Fibroblast of peridontal ligament (primary cell): ENCODE results near the gene HECW1.
A peak's percentile ranks its signal among the peaks of the same experiment; 100 is the strongest.

Experiments used
- DNase-seq: peaks from one replicate; pipeline ENCODE4 v3.0.0-alpha.2; 2010; ENCODE audit errors: extremely low read depth

Gene HECW1

DNA sequence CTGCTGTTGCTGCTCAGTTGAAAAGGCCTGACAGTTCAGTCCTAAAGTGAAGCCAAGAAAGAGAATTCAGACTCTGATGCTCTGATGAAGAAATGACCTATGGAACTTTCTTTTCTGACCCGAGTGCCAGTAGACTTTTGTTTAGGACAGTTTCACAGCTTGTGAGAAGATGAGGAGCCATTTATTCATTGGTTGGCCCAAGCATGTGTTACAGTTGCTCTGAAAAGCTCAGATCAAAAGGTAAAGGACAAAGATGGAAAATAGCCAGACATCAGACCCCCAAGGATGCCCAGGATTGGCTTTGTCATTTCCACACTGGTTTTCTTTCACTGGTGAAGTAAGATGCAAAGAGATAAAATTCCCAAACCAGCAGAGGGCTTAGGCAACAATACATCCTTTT lies 321.2 kb downstream of the HECW1 start:
- DNase-seq: no peak

DNA sequence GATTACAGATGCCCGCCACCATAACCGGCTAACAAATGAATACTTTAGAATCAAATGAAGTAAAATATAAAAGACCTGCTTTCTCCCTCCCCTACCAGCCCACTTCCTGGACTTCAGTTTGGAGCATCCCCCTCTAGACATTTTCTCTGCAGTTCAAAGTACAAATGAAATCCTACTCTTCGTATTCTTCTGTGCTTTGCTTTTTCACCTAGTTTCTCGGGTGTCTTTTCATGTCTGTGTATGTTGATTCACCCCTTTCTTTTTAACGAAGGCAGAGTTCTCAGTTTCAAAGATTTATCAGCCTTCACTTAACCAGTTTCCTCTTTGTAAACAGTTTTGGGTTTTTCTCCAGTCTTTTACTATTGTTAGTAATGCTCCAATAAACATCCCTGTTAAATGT lies 324.6 kb downstream of the HECW1 start:
- no peak for DNase-seq

DNA sequence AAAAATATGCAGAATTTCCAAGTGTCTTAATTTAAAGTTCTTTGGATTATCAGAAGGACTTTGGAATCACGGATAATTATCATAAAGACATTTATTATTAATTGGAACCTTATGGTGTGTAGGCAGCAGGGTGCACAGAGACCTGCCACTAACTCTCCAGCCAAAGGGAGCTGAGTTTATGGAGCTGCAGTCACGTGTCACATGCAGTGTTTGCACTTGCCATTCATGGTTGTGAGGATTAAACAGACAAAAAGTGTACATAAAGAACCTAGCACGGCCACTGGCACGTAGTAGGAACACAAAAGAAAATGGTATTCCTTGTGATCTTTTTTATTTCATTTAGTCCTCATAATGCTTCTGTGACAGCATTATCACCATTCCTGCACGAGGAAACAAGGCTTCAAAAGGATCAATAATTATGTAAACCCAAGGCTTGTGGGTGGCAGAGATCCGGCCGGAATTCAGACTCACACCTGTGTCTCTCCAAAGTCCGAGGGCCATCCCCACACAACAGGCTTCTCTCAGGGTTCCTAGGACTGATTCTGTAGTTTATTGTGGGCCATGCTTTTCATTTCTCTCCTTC lies 326.5 kb downstream of the HECW1 start:
- no peak for DNase-seq

DNA sequence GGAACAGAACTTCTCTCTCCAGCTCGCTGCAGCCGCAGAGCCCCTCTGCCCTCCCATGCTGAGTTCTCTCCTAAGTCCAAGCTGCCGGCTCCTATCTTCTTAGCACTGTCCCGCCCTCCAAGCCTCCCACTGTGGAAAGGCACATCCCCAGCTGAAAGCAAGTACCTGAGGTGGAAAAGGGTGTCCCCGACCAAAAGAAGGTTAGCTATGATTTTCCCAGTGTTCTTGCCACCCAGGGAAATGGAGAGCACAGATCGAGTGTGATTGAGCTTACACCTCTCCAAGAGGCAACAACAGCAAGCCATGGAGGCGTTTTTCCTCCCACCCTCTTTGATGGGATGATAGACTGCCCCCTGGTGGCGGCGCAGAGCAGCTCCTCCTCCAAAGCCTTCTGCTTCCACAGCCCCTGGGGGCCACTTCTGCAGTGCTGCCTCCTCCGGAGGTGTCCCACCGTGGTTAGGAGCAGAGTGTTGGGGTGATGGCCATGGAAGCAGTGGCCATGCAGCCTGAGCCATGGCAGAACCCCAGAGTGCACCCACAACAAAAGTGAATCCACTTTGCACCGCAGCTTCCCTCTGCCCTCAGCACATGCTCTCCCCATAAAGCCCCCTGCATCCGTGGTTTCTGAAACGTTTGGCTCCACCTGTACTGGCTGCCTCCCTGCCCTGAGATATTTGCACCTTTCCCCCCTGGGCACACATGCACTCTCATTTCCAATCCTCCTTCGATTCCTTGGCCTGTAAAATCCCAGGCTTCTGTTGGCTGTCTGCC lies 327.4 kb downstream of the HECW1 start:
- peak; percentile 29 for DNase-seq

DNA sequence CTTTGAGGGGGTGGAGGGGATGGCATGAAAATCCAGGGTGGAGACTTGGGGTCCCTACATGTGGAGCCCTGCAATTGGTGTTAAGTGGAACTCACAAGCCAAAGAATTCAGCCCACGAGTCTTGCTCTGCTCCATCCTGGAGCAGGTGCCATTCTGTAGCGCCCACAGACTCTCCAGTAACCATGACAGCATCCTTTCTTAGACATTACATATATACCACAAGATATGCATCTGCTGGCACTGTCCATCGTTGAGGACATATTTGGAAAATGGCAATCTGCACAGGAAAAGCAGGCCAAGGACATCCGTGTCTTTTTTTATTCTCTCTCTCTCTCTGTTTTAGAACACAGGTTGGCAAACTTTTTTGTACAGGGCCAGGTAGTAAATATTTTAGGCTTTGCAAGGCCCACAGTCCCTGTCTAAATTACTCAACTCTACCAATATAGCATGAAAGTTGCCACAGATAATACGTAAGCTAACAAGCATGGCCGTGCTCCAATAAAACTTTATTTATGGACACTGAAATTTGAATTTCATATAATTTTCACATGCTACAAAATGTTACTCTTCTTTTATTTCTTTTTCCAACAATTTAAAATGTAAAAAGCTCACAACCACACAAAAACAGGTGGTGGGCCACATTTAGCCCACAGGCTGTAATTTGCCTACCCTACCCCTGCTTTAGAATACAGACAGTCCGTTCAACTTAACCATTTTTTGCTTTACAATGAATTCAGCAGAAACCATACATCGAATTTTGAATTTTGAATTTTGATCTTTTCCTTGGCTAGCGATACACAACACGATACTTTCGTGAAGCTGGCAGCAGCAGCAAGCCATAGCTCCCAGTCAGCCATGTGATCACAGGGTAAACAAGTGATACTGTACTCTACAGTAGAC lies 329.0 kb downstream of the HECW1 start:
- DNase-seq: no peak

DNA sequence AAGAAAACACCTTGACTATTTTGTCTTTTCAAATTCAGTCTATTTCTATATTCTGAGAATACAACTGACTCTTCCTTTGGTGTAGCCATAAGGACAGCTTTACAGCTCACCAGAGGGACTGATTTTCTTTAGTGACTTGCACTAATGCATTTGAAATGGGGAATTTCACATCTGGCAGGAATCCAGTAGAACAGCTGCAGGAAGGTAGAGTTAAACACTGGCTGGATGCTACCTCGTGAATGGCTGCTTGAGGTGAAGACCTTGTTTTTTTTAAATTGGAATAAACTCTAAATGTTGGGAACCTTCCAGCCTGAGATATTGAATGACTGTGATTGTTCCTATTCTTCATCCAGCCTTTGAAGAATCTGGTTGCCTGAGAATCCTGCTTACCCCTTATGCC lies 330.9 kb downstream of the HECW1 start:
- no peak for DNase-seq

DNA sequence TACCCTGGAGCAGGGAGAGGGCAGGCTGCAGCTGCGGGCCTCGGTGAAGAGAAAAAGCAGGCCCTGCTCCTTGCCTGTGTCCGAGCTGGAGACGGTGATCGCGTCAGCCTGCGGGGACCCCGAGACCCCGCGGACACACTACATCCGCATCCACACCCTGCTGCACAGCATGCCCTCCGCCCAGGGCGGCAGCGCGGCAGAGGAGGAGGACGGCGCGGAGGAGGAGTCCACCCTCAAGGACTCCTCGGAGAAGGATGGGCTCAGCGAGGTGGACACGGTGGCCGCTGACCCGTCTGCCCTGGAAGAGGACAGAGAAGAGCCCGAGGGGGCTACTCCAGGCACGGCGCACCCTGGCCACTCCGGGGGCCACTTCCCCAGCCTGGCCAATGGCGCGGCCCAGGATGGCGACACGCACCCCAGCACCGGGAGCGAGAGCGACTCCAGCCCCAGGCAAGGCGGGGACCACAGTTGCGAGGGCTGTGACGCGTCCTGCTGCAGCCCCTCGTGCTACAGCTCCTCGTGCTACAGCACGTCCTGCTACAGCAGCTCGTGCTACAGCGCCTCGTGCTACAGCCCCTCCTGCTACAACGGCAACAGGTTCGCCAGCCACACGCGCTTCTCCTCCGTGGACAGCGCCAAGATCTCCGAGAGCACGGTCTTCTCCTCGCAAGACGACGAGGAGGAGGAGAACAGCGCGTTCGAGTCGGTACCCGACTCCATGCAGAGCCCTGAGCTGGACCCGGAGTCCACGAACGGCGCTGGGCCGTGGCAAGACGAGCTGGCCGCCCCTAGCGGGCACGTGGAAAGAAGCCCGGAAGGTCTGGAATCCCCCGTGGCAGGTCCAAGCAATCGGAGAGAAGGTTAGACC lies 332.5 kb downstream of the HECW1 start:
- no peak for DNase-seq

DNA sequence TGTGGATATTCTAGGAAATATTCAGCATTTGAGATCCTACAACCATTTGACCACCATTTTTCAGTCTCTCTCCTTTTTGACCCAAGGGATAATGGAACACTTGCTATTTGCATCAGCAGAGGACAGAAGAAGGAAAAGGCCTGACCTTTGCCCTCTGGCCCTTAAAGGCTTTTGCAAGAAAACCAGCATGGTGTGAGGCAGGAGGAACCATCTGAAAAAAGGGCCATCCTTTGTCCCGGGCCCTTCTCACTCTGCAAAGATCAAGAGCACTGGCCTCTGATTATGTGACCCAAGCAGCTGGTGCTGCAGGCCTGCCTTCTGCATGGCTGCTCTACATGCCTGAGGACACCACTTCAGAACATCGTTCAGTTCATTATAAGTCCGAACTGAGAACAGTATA lies 337.1 kb downstream of the HECW1 start:
- DNase-seq: no peak

DNA sequence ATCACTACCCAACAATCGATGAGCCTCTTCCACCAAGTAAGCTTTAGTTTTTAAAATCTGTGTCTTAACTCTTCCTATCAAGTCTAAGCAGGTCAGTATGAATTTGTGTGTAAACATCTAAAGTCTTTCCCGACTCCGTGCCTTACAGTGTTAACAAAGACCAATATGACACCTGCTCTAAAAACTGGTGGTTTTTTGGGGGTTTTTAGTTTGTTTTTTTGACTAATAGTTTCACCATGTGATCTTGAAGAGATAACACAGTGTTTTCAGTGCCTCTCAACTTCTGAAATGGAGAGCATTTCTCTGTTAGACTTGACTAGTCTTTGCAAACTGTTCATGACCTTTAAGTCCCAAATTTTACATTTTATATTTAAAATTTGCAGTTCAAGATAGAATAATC lies 338.4 kb downstream of the HECW1 start:
- no peak for DNase-seq

DNA sequence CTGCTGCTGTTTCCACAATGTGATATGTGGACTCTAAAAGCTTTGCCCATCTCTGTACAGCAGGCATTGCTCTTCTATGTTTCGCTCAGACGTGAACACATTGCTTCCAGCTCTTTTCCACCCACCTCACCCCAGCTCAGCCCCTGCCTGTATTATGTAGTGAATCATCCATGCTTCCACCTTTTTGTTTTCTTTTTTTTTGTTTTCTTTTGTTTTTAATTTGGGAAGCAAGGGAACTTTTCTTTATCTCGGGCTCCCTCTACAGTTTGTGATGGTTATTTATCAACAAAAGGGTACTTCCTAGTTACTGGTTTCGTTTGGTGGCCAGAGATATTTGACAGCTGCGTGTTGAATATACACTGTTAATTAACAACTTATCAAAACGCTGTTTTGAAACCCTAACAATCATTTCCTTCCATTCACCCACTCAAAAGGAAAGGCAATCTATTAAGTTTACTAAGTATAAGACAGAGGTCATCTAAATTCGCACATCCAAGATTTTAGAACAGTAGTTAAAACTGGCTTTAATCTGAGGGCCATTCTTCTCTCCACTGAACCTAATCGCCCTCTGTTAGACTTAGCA lies 342.6 kb downstream of the HECW1 start:
- peak; percentile 67 for DNase-seq

DNA sequence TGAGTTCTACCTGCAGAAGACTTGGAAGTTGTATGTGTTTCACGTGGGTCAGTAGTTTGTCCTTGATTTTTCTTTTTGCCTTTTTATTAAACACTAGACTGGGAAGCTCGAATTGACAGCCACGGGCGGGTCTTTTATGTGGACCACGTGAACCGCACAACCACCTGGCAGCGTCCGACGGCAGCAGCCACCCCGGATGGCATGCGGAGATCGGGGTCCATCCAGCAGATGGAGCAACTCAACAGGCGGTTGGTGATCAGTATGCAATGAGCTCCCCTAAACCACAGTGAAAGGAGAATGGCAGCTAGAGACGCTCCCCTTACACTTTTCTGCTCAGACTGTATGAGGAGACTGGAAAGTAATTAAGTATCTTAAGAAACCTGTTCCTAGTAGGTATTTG lies 343.8 kb downstream of the HECW1 start:
- DNase-seq: no peak

DNA sequence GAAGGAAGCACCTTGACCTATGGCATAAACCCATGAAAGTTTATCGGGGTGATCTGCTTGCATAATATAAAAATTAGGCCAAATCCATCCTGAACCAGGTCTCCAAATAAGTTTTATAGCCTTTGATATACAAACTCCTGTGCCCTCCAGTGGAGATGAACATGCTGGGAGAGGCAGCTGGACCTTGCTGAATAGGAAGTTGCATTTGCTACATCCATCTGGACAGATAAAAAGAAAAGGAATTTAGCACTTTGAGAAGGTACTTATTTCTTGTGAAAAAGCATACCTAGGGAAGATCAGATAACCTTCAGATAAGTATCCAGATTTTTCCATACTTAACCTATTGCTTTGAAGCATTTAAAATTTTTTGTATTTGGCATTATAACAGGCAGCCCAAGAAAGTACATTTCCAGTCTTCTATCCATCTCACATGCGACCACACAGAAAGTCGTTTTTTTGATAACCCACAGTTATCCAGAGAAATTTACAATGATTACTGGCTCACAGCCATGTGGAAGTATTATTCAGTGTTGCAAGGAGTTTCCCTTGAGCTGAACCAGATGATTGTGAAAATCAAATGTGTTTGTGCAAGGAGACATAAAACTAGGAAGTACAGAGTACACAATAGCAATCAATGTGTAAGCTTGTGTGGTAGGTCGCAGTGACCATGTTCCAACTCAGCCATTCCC lies 346.0 kb downstream of the HECW1 start:
- DNase-seq: peak; percentile 30

DNA sequence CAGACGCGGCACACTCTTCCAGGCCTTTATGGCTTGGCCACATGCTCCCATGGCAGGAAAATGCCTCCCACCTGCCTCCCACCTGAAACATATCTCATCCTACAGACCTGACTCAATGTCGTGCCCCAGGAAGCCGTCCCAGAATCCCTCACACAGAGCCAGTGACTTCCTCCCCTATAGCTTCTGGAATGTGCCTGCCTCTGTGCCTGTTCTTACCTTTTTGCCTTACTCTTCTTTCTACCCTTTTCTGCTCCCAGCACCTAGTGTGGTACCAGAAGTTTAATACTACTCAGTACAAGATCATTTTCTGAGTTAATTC lies 346.5 kb downstream of the HECW1 start:
- no peak for DNase-seq

DNA sequence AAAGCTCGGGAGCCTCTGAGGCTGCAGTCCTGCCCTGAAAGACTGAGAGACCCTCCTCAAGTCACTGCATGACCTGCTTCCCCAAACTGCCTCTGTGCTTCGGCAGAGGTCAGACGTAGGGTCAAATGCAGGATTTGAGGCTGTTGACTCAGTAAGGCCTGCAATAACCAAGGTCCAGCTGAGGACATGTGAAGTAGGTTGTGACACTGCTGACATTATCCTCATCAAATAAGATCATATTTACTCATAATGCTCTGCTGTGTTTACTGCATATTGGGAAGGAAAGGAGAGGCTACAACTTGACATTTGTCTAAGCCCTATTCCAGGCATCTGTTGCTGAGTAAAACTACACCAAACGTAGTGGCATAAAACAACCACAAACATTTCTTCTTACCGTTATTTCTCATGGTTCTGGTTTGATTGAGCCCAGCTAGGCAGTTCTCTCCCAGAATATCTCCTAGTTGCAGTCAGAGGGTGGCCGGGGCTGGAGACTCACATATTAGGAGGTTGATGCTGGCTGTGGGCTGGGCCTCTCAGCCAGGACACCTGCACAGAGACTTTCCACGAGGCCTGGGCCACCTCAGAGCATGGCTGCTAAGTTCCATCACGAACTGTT lies 348.4 kb downstream of the HECW1 start:
- DNase-seq: no peak

DNA sequence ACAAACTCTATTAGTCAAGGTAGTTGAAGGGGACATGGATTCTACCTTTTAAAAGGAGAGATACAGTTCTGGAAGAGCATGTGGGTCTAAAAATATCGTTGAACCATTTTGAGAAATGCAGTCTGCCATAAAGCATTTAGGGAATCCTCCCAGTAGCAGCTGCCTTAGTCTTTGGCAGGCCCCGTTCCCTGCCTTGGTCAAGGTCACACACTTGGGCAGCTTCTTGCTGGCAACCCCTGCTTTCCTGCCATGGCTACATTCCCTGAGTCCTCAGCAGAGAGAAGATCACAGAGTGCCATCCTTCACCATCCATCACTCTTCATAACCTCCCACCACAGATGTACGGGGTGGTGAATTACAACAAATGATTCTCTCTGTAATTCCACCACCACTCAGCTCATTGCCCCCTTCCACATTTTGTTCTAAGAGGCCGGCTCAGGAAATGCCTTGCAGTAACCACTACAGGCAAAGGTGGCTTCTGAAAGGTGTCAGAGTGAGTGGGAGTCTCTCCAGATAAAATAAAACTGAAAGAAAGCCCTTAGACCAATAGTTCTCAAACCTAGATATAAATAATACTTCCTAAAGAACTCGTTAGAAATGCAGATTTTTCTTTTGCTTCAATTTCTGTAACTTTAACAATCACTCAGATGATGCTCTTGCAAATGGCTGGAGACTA lies 349.0 kb downstream of the HECW1 start:
- DNase-seq: no peak

DNA sequence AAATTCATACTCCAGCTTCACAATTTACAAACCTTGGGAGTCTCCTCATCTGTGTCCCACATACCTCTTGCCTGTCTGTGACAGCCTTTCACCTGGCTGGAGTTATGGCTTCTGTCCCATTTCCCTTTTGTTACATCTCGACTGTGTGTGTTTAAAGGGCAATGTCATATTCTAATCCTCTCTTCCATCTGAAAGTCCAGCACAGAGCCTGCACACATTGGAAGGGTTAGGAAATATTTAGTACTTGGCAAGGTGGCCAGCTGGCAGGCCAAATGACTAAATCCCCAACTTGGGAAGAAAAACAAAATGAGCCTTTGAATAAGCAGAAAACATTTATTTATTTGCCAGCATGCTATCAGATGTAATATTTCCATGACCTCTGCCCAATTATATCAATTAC lies 350.4 kb downstream of the HECW1 start:
- DNase-seq: peak; percentile 43

DNA sequence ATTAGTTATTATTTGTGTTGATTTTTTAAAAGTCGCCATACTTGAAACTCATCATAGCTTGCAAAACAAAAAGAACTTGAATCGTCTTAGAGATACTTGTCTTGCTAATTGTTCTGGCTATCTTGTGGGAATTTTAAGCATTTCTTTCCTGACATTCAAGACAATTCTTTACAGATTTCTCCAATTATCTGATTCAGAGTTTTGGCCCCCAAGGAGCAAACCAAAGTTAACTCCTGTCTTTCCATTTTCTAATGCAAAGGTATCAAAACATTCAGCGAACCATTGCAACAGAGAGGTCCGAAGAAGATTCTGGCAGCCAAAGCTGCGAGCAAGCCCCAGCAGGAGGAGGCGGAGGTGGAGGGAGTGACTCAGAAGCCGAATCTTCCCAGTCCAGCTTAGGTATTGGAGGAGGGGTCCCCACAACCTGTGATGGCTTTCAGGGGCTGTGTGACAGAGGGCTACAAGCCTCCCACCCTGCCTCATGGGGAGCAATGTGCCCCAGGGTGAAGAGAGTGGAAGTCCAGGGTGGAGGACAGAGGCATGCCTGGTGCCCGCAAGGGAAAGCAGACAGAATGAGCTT lies 351.0 kb downstream of the HECW1 start:
- peak; percentile 30 for DNase-seq

DNA sequence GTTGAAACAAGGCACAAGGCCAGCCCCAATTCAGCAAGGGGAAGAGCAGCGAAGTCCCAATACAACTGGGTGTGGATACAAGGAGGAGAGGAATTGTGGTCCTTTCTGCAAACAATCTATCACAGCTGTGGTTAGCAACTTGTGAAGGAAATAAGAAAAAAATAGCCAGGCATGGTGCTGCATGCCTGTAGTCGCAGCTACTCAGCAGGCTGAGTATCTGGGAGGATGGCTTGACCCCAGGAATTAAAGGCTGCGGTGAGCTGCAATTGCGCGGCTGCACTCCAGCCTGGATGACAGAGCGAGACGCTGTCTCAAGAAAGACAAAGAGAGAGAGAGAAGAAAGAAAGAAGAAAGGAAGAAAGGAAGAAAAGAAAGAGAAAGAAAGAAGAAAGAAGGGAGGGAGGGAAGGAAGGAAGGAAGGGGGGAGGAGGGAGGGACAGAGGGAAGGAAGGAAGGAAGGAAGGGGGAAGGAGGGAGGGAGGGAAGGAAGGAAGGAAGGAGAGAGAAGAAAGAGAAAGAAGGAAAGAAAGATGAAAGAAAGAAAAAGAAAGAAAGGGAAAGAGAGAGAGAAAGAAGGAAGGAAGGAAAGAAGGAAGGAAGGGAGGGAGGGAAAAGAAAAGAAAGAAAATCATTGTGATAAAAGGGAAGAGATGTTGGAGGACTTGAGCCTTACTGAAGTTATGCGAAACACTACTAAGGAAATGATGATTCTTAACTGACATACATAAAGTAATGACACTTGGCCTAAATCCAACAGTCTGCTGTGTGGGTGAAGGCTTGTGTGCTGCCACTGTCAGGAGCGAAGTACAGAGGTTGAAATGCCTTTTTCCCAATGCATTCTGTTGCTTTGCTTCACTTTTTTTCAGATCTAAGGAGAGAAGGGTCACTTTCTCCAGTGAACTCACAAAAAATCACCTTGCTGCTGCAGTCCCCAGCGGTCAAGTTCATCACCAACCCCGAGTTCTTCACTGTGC lies 353.4 kb downstream of the HECW1 start:
- DNase-seq: peak; percentile 29
